Measurements from ENCODE around the gene MCM5. TPM values are rescaled to one million over a fixed set of nuclear protein-coding genes. Genes with fewer than 3 reads are reported as not detected.

The MCM5 gene
- polyA plus RNA-seq, 3 donors, result 23.4 to 39.8 (median 25.5) TPM

DNA sequence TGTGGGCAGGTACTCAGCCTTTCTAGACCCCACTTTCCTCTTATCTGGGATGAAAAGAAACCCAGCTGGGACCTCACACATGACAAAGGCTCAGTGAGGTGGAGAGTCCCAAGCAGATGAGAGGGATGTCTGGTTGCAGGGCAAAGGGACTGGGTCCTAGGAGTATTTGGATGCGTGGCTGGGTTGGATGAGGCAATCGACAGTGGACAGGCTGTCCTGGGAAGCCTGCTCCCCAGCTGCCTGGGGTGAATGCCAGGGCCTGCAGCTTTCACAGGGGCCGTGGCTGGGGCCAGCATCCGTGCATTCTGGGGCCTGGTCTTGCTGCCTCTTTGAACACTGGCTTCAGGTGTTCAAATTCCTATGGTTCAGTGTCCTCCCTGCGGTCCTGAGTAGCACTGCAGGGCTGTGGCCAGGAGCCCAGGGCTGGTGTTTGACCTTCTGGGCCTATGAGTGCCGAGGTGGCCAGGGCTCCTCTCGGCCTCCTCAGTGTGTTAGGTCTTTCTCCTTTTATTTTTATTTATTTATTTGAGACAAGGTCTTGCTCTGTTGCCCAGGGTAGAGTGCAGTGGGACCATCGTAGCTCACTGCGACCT lies 65.3 kb downstream of the MCM5 start:
- H3K4me3 Mint-ChIP-seq, result no peak overlapping the region
- H3K4me2 ChIP-seq (replicated peaks; ENCODE audit: extremely low read depth, low read length, poor library complexity, severe bottlenecking), result no peak overlapping the region
- H3K27me3 ChIP-seq (ENCODE audit: control insufficient read depth in 2 of 2, insufficient read depth in 2 of 2, low read length in 2 of 2), result no peaks in the 10 kb centered on the region
- H3K9ac ChIP-seq (ENCODE audit: insufficient read depth, low read length, poor library complexity, severe bottlenecking), result no peak overlapping the region
- peaks cover 0 to under 1% of the 10 kb centered on the region in 2 donors for H3K9me3 ChIP-seq (replicated peaks in 1 of 2; ENCODE audit: control insufficient read depth in 1 of 2, insufficient read depth in 1 of 2, low read length in 2 of 2)
- no peaks in the 10 kb centered on the region for H4K20me1 ChIP-seq (ENCODE audit: insufficient read depth, low read length)
- no peaks in the 10 kb centered on the region for H3K36me3 ChIP-seq (replicated peaks in 1 of 2; ENCODE audit: control insufficient read depth in 1 of 2, insufficient read depth in 2 of 2, low read length in 2 of 2)
- H3K27me3 Mint-ChIP-seq (ENCODE audit: low read depth in 3 of 3), result peaks cover 1 to 10% (median 9%) of the 10 kb centered on the region in 3 donors
- no peaks in the 10 kb centered on the region for H3K79me2 ChIP-seq (ENCODE audit: insufficient read depth, low read length)
- peaks cover 0 to 4% of the 10 kb centered on the region in 2 donors for H3K4me1 ChIP-seq (ENCODE audit: control insufficient read depth in 1 of 2, insufficient read depth in 2 of 2, low read length in 2 of 2)
- H3K4me1 Mint-ChIP-seq, result peaks cover 13% of the 10 kb centered on the region
- intact Hi-C loops (cut with micrococcal nuclease), result no loop called here
- no peak overlapping the region for H3K27ac ChIP-seq (ENCODE audit: low read depth in 1 of 2, low read length in 2 of 2)
- no peak overlapping the region for H3K4me3 ChIP-seq (replicated peaks in 1 of 3; ENCODE audit: low read depth in 2 of 3, low read length in 3 of 3)
- TF ChIP-seq, protein P1, sequence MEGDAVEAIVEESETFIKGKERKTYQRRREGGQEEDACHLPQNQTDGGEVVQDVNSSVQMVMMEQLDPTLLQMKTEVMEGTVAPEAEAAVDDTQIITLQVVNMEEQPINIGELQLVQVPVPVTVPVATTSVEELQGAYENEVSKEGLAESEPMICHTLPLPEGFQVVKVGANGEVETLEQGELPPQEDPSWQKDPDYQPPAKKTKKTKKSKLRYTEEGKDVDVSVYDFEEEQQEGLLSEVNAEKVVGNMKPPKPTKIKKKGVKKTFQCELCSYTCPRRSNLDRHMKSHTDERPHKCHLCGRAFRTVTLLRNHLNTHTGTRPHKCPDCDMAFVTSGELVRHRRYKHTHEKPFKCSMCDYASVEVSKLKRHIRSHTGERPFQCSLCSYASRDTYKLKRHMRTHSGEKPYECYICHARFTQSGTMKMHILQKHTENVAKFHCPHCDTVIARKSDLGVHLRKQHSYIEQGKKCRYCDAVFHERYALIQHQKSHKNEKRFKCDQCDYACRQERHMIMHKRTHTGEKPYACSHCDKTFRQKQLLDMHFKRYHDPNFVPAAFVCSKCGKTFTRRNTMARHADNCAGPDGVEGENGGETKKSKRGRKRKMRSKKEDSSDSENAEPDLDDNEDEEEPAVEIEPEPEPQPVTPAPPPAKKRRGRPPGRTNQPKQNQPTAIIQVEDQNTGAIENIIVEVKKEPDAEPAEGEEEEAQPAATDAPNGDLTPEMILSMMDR (IDR thresholded peaks at IDR 0.05), result no peak
- WGBS (ENCODE audit: insufficient coverage), result 93% methylated on average over 5 of the region's 9 CpGs
- no peak for DNase-seq
- H2AFZ ChIP-seq (ENCODE audit: insufficient read depth, low read depth, low read length, poor library complexity, severe bottlenecking), result no peak overlapping the region
- H3K27ac Mint-ChIP-seq, result no peak overlapping the region
- H3K9me3 Mint-ChIP-seq, result peaks cover 0 to 5% (median 0%) of the 10 kb centered on the region in 7 donors
- peaks cover 0 to 3% of the 10 kb centered on the region in 2 donors for H3K36me3 Mint-ChIP-seq

DNA sequence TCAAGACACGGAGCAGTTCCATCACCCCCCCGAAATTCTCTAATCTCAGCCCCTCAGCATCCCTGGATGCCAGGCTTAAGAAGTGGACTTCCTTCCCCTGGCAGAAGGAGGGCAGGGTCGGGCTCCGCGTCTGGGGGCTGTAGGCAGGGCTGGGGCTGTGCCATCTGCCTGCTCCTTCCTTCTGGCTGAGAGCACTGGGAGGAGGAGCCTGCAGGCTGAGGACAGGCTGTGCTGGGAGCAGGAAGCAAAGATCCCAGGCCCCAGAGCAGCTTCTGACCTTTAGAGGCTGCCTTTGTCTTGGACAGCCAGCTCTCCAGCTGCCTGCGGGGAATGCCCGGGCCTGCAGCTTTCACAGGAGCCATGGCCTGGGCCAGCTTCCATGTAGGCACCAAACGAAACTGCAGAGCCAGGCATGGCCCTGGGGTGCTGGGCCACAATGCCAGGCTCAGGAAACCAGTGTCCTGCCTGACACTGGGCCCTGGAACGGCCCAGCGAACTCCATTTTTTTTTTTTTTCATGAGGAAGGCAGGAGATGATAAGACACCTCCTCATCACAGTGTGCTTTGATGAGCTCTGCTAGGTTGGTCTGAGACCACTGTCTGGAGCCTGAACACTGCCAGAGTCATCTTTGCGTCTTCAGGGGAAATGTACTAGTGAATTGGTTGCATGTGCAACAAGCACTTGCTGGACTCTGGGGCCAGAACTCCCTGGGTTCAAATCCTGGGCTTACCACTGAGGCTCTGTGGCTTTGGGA lies 67.9 kb downstream of the MCM5 start:
- no peak overlapping the region for H3K27ac ChIP-seq (ENCODE audit: low read depth in 1 of 2, low read length in 2 of 2)
- no peaks in the 10 kb centered on the region for H4K20me1 ChIP-seq (ENCODE audit: insufficient read depth, low read length)
- no peaks in the 10 kb centered on the region for H3K4me1 ChIP-seq (ENCODE audit: control insufficient read depth in 1 of 2, insufficient read depth in 2 of 2, low read length in 2 of 2)
- no peak overlapping the region for H3K4me3 Mint-ChIP-seq
- H3K27me3 Mint-ChIP-seq (ENCODE audit: low read depth in 3 of 3), result peaks cover 2 to 10% (median 10%) of the 10 kb centered on the region in 3 donors
- peaks cover 0 to 14% of the 10 kb centered on the region in 2 donors for H3K9me3 ChIP-seq (replicated peaks in 1 of 2; ENCODE audit: control insufficient read depth in 1 of 2, insufficient read depth in 1 of 2, low read length in 2 of 2)
- DNase-seq, result no peak
- H3K36me3 Mint-ChIP-seq, result peaks cover 0 to 11% of the 10 kb centered on the region in 2 donors
- H3K4me2 ChIP-seq (replicated peaks; ENCODE audit: extremely low read depth, low read length, poor library complexity, severe bottlenecking), result no peak overlapping the region
- no peaks in the 10 kb centered on the region for H3K27me3 ChIP-seq (ENCODE audit: control insufficient read depth in 2 of 2, insufficient read depth in 2 of 2, low read length in 2 of 2)
- 29% methylated on average over 5 of the region's 11 CpGs for WGBS (ENCODE audit: insufficient coverage)
- H3K4me3 ChIP-seq (replicated peaks in 1 of 3; ENCODE audit: low read depth in 2 of 3, low read length in 3 of 3), result no peak overlapping the region
- no peaks in the 10 kb centered on the region for H3K79me2 ChIP-seq (ENCODE audit: insufficient read depth, low read length)
- intact Hi-C loops (cut with micrococcal nuclease), result no loop called here
- H3K27ac Mint-ChIP-seq, result peak overlapping the region in 1 of 7 donors; percentile 14
- no peaks in the 10 kb centered on the region for H3K36me3 ChIP-seq (replicated peaks in 1 of 2; ENCODE audit: control insufficient read depth in 1 of 2, insufficient read depth in 2 of 2, low read length in 2 of 2)
- peaks cover 2% of the 10 kb centered on the region for H3K4me1 Mint-ChIP-seq
- H3K9ac ChIP-seq (ENCODE audit: insufficient read depth, low read length, poor library complexity, severe bottlenecking), result peak overlapping the region; percentile 8
- H3K9me3 Mint-ChIP-seq, result peaks cover 5 to 15% (median 12%) of the 10 kb centered on the region in 7 donors
- TF ChIP-seq, protein P1 (IDR thresholded peaks at IDR 0.05), result no peak
- H2AFZ ChIP-seq (ENCODE audit: insufficient read depth, low read depth, low read length, poor library complexity, severe bottlenecking), result peak overlapping the region; percentile 56
